Loucy (cell line): ENCODE results near the gene MAD1L1.

ENCODE experiments used
- EZH2phosphoT487 ChIP-seq: fragments of 200-600 bp; IDR thresholded peaks from 2 replicates; pipeline ENCODE4 v1.6.1; 2018; ENCODE audit warnings: antibody characterized with exemption, mild to moderate bottlenecking, moderate library complexity, borderline replicate concordance
- TF ChIP-seq, protein P1 (sequence below): fragments of 200-600 bp; sonication (generic); conservative IDR thresholded peaks from 2 replicates; pipeline ENCODE4 v1.5.1; 2014; ENCODE audit warnings: mild to moderate bottlenecking, antibody characterized with exemption, low read length

DNA sequence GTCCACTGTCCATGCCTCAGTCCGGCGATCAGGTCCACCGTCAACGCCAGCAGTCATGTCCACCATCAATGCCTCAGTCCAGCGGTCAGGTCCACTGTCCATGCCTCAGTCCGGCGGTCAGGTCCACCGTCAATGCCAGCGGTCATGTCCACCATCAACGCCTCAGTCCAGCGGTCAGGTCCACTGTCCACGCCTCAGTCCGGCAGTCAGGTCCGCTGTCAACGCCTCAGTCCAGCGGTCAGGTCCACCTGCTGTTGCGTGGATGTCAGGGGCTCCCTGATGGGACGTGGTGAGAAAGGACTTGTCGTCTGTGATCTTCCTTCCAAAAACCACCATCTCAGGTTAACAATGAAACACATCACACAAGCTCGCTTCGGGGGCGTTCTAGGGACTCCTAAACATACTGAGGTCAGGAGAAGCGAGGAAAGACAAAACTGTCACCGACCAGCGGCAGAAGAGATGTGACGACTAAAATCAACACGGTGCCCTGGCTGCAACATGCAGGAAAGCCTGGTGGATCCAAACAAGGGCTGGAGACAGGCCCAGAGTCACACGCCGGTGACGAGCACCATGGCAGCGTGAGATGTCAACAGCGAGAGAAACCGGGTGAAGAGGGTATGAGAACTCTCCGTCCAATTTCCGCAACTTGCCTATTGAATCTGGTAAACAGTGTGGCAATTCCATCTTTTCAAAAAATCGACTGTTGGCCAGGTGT is 264.2 kb downstream of the MAD1L1 start:
- TF ChIP-seq, protein P1, sequence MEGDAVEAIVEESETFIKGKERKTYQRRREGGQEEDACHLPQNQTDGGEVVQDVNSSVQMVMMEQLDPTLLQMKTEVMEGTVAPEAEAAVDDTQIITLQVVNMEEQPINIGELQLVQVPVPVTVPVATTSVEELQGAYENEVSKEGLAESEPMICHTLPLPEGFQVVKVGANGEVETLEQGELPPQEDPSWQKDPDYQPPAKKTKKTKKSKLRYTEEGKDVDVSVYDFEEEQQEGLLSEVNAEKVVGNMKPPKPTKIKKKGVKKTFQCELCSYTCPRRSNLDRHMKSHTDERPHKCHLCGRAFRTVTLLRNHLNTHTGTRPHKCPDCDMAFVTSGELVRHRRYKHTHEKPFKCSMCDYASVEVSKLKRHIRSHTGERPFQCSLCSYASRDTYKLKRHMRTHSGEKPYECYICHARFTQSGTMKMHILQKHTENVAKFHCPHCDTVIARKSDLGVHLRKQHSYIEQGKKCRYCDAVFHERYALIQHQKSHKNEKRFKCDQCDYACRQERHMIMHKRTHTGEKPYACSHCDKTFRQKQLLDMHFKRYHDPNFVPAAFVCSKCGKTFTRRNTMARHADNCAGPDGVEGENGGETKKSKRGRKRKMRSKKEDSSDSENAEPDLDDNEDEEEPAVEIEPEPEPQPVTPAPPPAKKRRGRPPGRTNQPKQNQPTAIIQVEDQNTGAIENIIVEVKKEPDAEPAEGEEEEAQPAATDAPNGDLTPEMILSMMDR = no peak
- TF ChIP-seq EZH2phosphoT487 = no peak
